ENCODE data around the gene MICB. TPM values are rescaled to one million over a fixed set of nuclear protein-coding genes. Genes with fewer than 3 reads are reported as not detected.

The MICB gene
- total and polyA plus RNA-seq, 2 of the 8 experiments (the other 6 are each of a cell fraction or from before 2014, with no cell fraction given): 16.2 to 25.3 TPM

DNA sequence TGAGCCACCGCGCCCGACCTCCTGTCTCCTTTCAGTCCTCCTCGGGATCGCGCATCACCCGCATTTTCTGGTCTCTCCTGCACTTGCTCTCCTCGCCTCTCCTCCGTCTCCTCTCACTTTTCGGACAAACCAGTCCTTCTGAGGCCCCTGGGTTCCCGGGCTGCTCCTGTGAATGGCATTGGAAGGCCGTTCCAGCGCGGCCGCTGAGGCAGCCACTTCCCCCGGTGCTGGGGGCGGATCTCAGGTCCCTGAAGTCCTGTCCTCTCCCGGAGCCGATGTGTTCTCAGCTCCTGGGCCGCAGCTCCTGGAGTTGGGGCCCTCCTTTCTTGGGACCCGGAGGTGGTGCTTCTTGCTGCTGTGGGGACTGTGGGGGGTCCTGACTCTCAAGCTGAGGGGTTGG, 803 bp downstream of the MICB start:
- Histone ChIP-seq H2AFZ (ENCODE audit: low read length) (no peak overlapping the region), H2BK12ac (ENCODE audit: low read depth, low read length) (no peak overlapping the region)
- POLR2A ChIA-PET (ENCODE audit: partially characterized antibody): interaction anchor here (0.6 to 8.2 kb wide), 10 partner anchors 14 to 204 kb away, joined by 3 to 136 read pairs (median 4); partner anchors contain the start of genes ABHD16A, ATP6V1G2, BAG6 and DDX39B

More for the DNA sequence above, 803 bp downstream of the MICB start:
- CTCF ChIA-PET (ENCODE audit: partially characterized antibody): interaction anchor here (0.6 to 1.8 kb wide), 2 partner anchors 98 to 117 kb away, joined by 4 to 5 read pairs; no protein-coding TSS in a partner anchor
- peaks cover 0 to 15% (median 9%) of the 10 kb centered on the region in 4 experiments; a peak in 6 of 7 replicates for H3K27me3 ChIP-seq (replicated peaks in 1 of 4; ENCODE audit: control insufficient read depth in 3 of 4, extremely low read depth in 1 of 4, insufficient read depth in 3 of 4, low read length in 3 of 4)
- no peak overlapping the region for H4K8ac ChIP-seq (ENCODE audit: extremely low read depth, insufficient read depth, low read length)
- H3K79me2 ChIP-seq (ENCODE audit: control insufficient read depth in 1 of 2, insufficient read depth in 2 of 2, low read length in 2 of 2): peaks cover 0 to 33% of the 10 kb centered on the region in 2 experiments; a peak in 2 of 4 replicates
- no peaks in the 10 kb centered on the region for H3K36me3 ChIP-seq (ENCODE audit: control insufficient read depth in 2 of 4, insufficient read depth in 4 of 4, low read length in 3 of 4)
- H3K9me3 ChIP-seq (ENCODE audit: insufficient read depth in 2 of 2, low read depth in 1 of 2, low read length in 1 of 2): no peaks in the 10 kb centered on the region
- H3K23me2 ChIP-seq (ENCODE audit: low read depth, low read length): peaks cover 8% of the 10 kb centered on the region; the same call in 1 of the 2 replicates
- H3K18ac ChIP-seq (ENCODE audit: extremely low read depth, low read length): no peak overlapping the region
- no peaks in the 10 kb centered on the region for H3K79me1 ChIP-seq (ENCODE audit: low read depth, low read length)
- H3K4me3 ChIP-seq (ENCODE audit: extremely low read depth in 1 of 4, insufficient read depth in 2 of 4, low read depth in 3 of 4, low read length in 4 of 4): peak overlapping the region; percentile 49 to 75 (median 62)
- no peak overlapping the region for H3K14ac ChIP-seq (ENCODE audit: insufficient read length)
- H3K9ac ChIP-seq (replicated peaks in 1 of 4; ENCODE audit: extremely low read depth in 1 of 4, low read depth in 3 of 4, low read length in 3 of 4): peak overlapping the region in 2 of 4 experiments; percentile 8 to 39; a peak in 2 of 7 replicates
- H3K4me1 ChIP-seq (replicated peaks in 1 of 4; ENCODE audit: control insufficient read depth in 3 of 4, insufficient read depth in 4 of 4, low read length in 3 of 4): peaks cover 6 to 17% (median 9%) of the 10 kb centered on the region in 4 experiments
- no peak overlapping the region for H3K23ac ChIP-seq (ENCODE audit: insufficient read length)
- no peak overlapping the region for H2BK5ac ChIP-seq (ENCODE audit: low read depth, low read length)
- H2BK20ac ChIP-seq (ENCODE audit: low read length): no peak overlapping the region
- no peak overlapping the region for H4K5ac ChIP-seq (ENCODE audit: insufficient read length, low read depth, low read length)
- H2AK5ac ChIP-seq (ENCODE audit: low read depth, low read length): no peak overlapping the region
- no peak overlapping the region for H2BK120ac ChIP-seq (replicated peaks; ENCODE audit: low read depth, low read length)
- H3K4ac ChIP-seq (replicated peaks; ENCODE audit: insufficient read length, low read depth, low read length): no peak overlapping the region
- H4K91ac ChIP-seq (replicated peaks; ENCODE audit: insufficient read length, low read length): no peak overlapping the region
- no peak overlapping the region for H2BK15ac ChIP-seq (ENCODE audit: low read length)
- FAIRE-seq (no peak), DNase-seq (ENCODE audit: low read depth in 1 of 2, low spot score in 2 of 2) (peak in 1 of 2 experiments; percentile 72)
- TF ChIP-seq CHD2 (IDR thresholded peaks at IDR 0.05; ENCODE audit: low read length): no peak
- TF ChIP-seq PHF8 (conservative IDR thresholded peaks at IDR 0.05; ENCODE audit: low read depth, low read length): 0 out of 2 replicates have a peak, but pooled peaks have one; percentile 3
- 4% methylated on average over 20 of the region's 21 CpGs; no CpG with 5 or more reads in 1 of the 2 experiments for WGBS, 2 experiments (ENCODE audit: extremely low coverage in 1 of 2, insufficient coverage in 1 of 2, insufficient read length in 1 of 2, insufficient replicate concordance in 2 of 2, low coverage in 1 of 2, low lambda C conversion rate in 2 of 2, missing lambda C conversion rate in 1 of 2)
- peaks cover 2 to 3% of the 10 kb centered on the region in 2 experiments for H4K20me1 ChIP-seq (replicated peaks in 1 of 2; ENCODE audit: control insufficient read depth in 1 of 2, insufficient read depth in 2 of 2, low read length in 2 of 2)
- no peak overlapping the region for H3K56ac ChIP-seq (replicated peaks; ENCODE audit: insufficient read length, low read depth, low read length)
- no peak overlapping the region for H3K27ac ChIP-seq (ENCODE audit: low read depth, low read length)
- peak overlapping the region; percentile 69 to 83 for H3K4me2 ChIP-seq (ENCODE audit: insufficient read depth in 1 of 2, low read depth in 2 of 2, low read length in 2 of 2)
